H1 (cell line): ENCODE measurements around the gene COL4A1. TPM values are rescaled to one million over a fixed set of nuclear protein-coding genes. Genes with fewer than 3 reads are reported as not detected.

ENCODE experiments used
- CTCF ChIA-PET: fragments of 300-600 bp; sonication (Branson Sonifier 250); formaldehyde crosslinking; loops from one replicate; lab custom pipeline; 2021; ENCODE audit not compliant: partially characterized antibody; lab: Charles Lee
- POLR2A ChIA-PET: fragments of 300-600 bp; sonication (Branson Sonifier 250); formaldehyde crosslinking; loops from one replicate; lab custom pipeline; 2021; ENCODE audit warnings: inconsistent platforms; ENCODE audit not compliant: partially characterized antibody; lab: Charles Lee
- DNase-seq, 2 experiments: peaks; one replicate each; pipeline versions ENCODE4 v3.0.0 to v3.0.0-alpha.2; 2010 to 2022; ENCODE audit warnings: low spot score in 2 of 2, low read depth in 1 of 2, mixed read lengths in 1 of 2
- FAIRE-seq: peaks from 2 replicates; lab custom pipeline; 2011; peaks lifted over from hg19 to GRCh38; lab: Jason Lieb, UNC
- H2AFZ ChIP-seq: 2 replicates; pipeline ENCODE4 v1.8.1; 2012; ENCODE audit warnings: low read length, inconsistent platforms
- H2AK5ac ChIP-seq: 2 replicates; pipeline ENCODE4 v1.6.1; 2013; ENCODE audit warnings: low read depth, low read length
- H2BK120ac ChIP-seq: replicated peaks from 2 replicates; pipeline ENCODE3; 2013; ENCODE audit warnings: low read depth, low read length, inconsistent platforms
- H2BK12ac ChIP-seq: 2 replicates; pipeline ENCODE4 v1.6.1; 2013; ENCODE audit warnings: low read depth, low read length
- H2BK15ac ChIP-seq: 2 replicates; pipeline ENCODE4 v1.6.1; 2013; ENCODE audit warnings: low read length
- H2BK20ac ChIP-seq: 2 replicates; pipeline ENCODE4 v1.6.1; 2013; ENCODE audit warnings: low read length
- H2BK5ac ChIP-seq: 2 replicates; pipeline ENCODE4 v1.6.1; 2013; ENCODE audit warnings: low read depth, low read length
- H3K14ac ChIP-seq: 2 replicates; pipeline ENCODE4 v1.6.1; 2013; ENCODE audit warnings: inconsistent platforms; ENCODE audit not compliant: insufficient read length
- H3K18ac ChIP-seq: 2 replicates; pipeline ENCODE4 v1.6.1; 2013; ENCODE audit warnings: low read length; ENCODE audit errors: extremely low read depth
- H3K23ac ChIP-seq: 2 replicates; pipeline ENCODE4 v1.6.1; 2013; ENCODE audit warnings: inconsistent platforms; ENCODE audit not compliant: insufficient read length
- H3K23me2 ChIP-seq: 2 replicates; pipeline ENCODE4 v1.6.1; 2013; ENCODE audit warnings: low read depth, low read length
- H3K27ac ChIP-seq: 2 replicates; pipeline ENCODE4 v1.6.1; 2011; ENCODE audit warnings: low read depth, low read length, inconsistent platforms
- H3K27me3 ChIP-seq, 4 experiments: replicated peaks in 1 of 4; 1 replicate in 1 of 4; 2 replicates in 3 of 4; pipeline versions ENCODE4 v1.6.1 to v1.8.1; 2011 to 2013; ENCODE audit warnings: low read length in 3 of 4, mild to moderate bottlenecking in 3 of 4, inconsistent platforms in 2 of 4, mixed read lengths in 2 of 4, moderate library complexity in 1 of 4; ENCODE audit not compliant: control insufficient read depth in 3 of 4, insufficient read depth in 3 of 4; ENCODE audit errors: extremely low read depth in 1 of 4
- H3K36me3 ChIP-seq, 4 experiments: 2 replicates each; pipeline versions ENCODE4 v1.6.1 to v1.8.1; 2011 to 2013; ENCODE audit warnings: mild to moderate bottlenecking in 4 of 4, low read length in 3 of 4, moderate library complexity in 2 of 4, control low read depth in 1 of 4, inconsistent platforms in 1 of 4; ENCODE audit not compliant: insufficient read depth in 4 of 4, control insufficient read depth in 2 of 4
- H3K4ac ChIP-seq: replicated peaks from 2 replicates; pipeline ENCODE3; 2013; ENCODE audit warnings: low read length, low read depth, mixed read lengths, inconsistent platforms; ENCODE audit not compliant: insufficient read length
- H3K4me1 ChIP-seq, 4 experiments: replicated peaks in 1 of 4; 1 replicate in 1 of 4; 2 replicates in 3 of 4; pipeline versions ENCODE4 v1.6.1 to v1.8.1; 2011 to 2013; ENCODE audit warnings: low read length in 3 of 4, inconsistent platforms in 2 of 4, mixed read lengths in 1 of 4; ENCODE audit not compliant: insufficient read depth in 4 of 4, control insufficient read depth in 3 of 4
- H3K4me2 ChIP-seq, 2 experiments: 2 replicates each; pipeline versions ENCODE4 v1.6.1 to v1.8.1; 2011 to 2013; ENCODE audit warnings: low read depth in 2 of 2, low read length in 2 of 2, control low read depth in 1 of 2, inconsistent platforms in 1 of 2, mild to moderate bottlenecking in 1 of 2; ENCODE audit not compliant: insufficient read depth in 1 of 2
- H3K4me3 ChIP-seq, 4 experiments: fragments of 200-600, 300-600 bp in 1 of 4; sonication (generic), shearing (Covaris generic), sonication (Bioruptor Twin) in 1 of 4; 2 replicates each; pipeline versions ENCODE4 v1.5.1 to v1.8.1; 2011 to 2016; ENCODE audit warnings: low read length in 4 of 4, low read depth in 3 of 4, control low read depth in 2 of 4, inconsistent platforms in 2 of 4, mild to moderate bottlenecking in 2 of 4, mixed read lengths in 1 of 4, moderate library complexity in 1 of 4; ENCODE audit not compliant: insufficient read depth in 2 of 4; ENCODE audit errors: extremely low read depth in 1 of 4
- H3K56ac ChIP-seq: replicated peaks from 2 replicates; pipeline ENCODE3; 2013; ENCODE audit warnings: low read depth, mild to moderate bottlenecking, mixed read lengths, low read length, inconsistent platforms; ENCODE audit not compliant: insufficient read length
- H3K79me1 ChIP-seq: 2 replicates; pipeline ENCODE4 v1.6.1; 2013; ENCODE audit warnings: low read depth, low read length, control low read depth
- H3K79me2 ChIP-seq, 2 experiments: 2 replicates each; pipeline versions ENCODE4 v1.6.1 to v1.8.1; 2012 to 2013; ENCODE audit warnings: low read length in 2 of 2, mild to moderate bottlenecking in 2 of 2, inconsistent platforms in 1 of 2; ENCODE audit not compliant: insufficient read depth in 2 of 2, control insufficient read depth in 1 of 2
- H3K9ac ChIP-seq, 4 experiments: replicated peaks in 1 of 4; 1 replicate in 1 of 4; 2 replicates in 3 of 4; pipeline versions ENCODE4 v1.6.1 to v1.8.1; 2011 to 2013; ENCODE audit warnings: low read depth in 3 of 4, low read length in 3 of 4, control low read depth in 2 of 4, mild to moderate bottlenecking in 2 of 4, moderate library complexity in 2 of 4, inconsistent platforms in 1 of 4; ENCODE audit errors: extremely low read depth in 1 of 4
- H3K9me3 ChIP-seq, 2 experiments: 2 replicates each; pipeline versions ENCODE4 v1.6.1 to v1.8.1; 2012 to 2013; ENCODE audit warnings: mild to moderate bottlenecking in 2 of 2, moderate library complexity in 2 of 2, control low read depth in 1 of 2, inconsistent platforms in 1 of 2, low read depth in 1 of 2, low read length in 1 of 2, mixed read lengths in 1 of 2; ENCODE audit not compliant: insufficient read depth in 2 of 2
- H4K20me1 ChIP-seq, 2 experiments: replicated peaks in 1 of 2; 2 replicates each; pipeline versions ENCODE3 to v1.8.1; 2011 to 2013; ENCODE audit warnings: inconsistent platforms in 2 of 2, low read length in 2 of 2, mild to moderate bottlenecking in 1 of 2; ENCODE audit not compliant: insufficient read depth in 2 of 2, control insufficient read depth in 1 of 2
- H4K5ac ChIP-seq: 2 replicates; pipeline ENCODE4 v1.6.1; 2013; ENCODE audit warnings: low read length, low read depth, mixed read lengths, inconsistent platforms; ENCODE audit not compliant: insufficient read length
- H4K8ac ChIP-seq: 2 replicates; pipeline ENCODE4 v1.8.0; 2013; ENCODE audit warnings: mild to moderate bottlenecking, moderate library complexity, low read length, inconsistent platforms; ENCODE audit not compliant: insufficient read depth; ENCODE audit errors: extremely low read depth
- H4K91ac ChIP-seq: replicated peaks from 2 replicates; pipeline ENCODE3; 2013; ENCODE audit warnings: low read length, mixed read lengths, inconsistent platforms; ENCODE audit not compliant: insufficient read length
- BCL11A ChIP-seq, 2 experiments: IDR thresholded peaks; one replicate each; pipeline ENCODE4 v1.6.1; 2011; ENCODE audit warnings: low read depth in 2 of 2, low read length in 2 of 2, mild to moderate bottlenecking in 2 of 2
- HDAC2 ChIP-seq, 2 experiments: fragments of 300-600 bp in 1 of 2; sonication (generic) in 1 of 2; IDR thresholded peaks; 2 replicates each; pipeline ENCODE4 v1.6.1; 2011 to 2012; ENCODE audit warnings: low read depth in 2 of 2, low read length in 2 of 2, mild to moderate bottlenecking in 2 of 2, moderate library complexity in 2 of 2, borderline replicate concordance in 1 of 2, inconsistent platforms in 1 of 2
- TBP ChIP-seq: IDR thresholded peaks from 2 replicates; pipeline ENCODE4 v1.6.1; 2011; ENCODE audit warnings: low read depth, low read length, improper control_type of control experiment
- WGBS, 2 experiments: shearing (Covaris generic) in 1 of 2; methylation state at CpG; one replicate each; pipeline versions ENCODE4 v1.1.6 to v1.1.7; 2013 to 2015; ENCODE audit warnings: low lambda C conversion rate in 2 of 2, mixed read lengths in 2 of 2, inconsistent platforms in 1 of 2, low coverage in 1 of 2, missing lambda C conversion rate in 1 of 2; ENCODE audit not compliant: insufficient replicate concordance in 2 of 2, insufficient coverage in 1 of 2, insufficient read length in 1 of 2; ENCODE audit errors: extremely low coverage in 1 of 2, missing lambda C conversion rate in 1 of 2; 5-methylcytosine and 5-hydroxymethylcytosine counted together
- polyA plus RNA-seq, 7 experiments: library from polyadenylated mRNA; depleted of rRNA in 3 of 7; stranded (reverse) in 5 of 7; unstranded in 2 of 7; fragments of >200 nt in 5 of 7; fragments of 200-250 nt in 2 of 7; gene quantifications; 1 replicate in 5 of 7; 2 replicates in 1 of 7; 4 replicates in 1 of 7; pipeline versions ENCODE4 v1.2.1 to v1.2.3, GENCODE V29; 2011 to 2013; ENCODE audit warnings: missing spikeins in 2 of 7, mixed read lengths in 2 of 7
- total RNA-seq: library from RNA; stranded (reverse); fragmentation: NEBNext Ultra II Directional; extraction: Animal tissue kit (Norgen Biotek cat#: 25700); gene quantifications from 2 replicates; pipeline ENCODE4 v1.2.1, GENCODE V29; 2021

The COL4A1 gene
- total and polyA plus RNA-seq, 2 of the 8 experiments (the other 6 are each of a cell fraction or from before 2014, with no cell fraction given), result 30.7 to 82.0 TPM

GRCh38 chr13:110121422-110122083 lies 185.4 kb downstream of the COL4A1 start:
- H3K23ac ChIP-seq, result no peak overlapping the region
- no peak overlapping the region for H2BK120ac ChIP-seq
- no peak overlapping the region for H3K4me3 ChIP-seq
- H3K79me2 ChIP-seq, result no peaks in the 10 kb centered on the region
- H2BK5ac ChIP-seq, result no peak overlapping the region
- POLR2A ChIA-PET, result no interaction called here
- H3K27ac ChIP-seq, result no peak overlapping the region
- DNase-seq, result peak in 1 of 2 experiments; percentile 7
- peaks cover 0 to 4% (median 1%) of the 10 kb centered on the region in 4 experiments; a peak in 2 of 7 replicates for H3K27me3 ChIP-seq
- H4K8ac ChIP-seq, result no peak overlapping the region
- no peaks in the 10 kb centered on the region for H3K9me3 ChIP-seq
- H2BK12ac ChIP-seq, result no peak overlapping the region
- no peak overlapping the region for H2BK20ac ChIP-seq
- no peak overlapping the region for H3K4ac ChIP-seq
- no peaks in the 10 kb centered on the region for H4K20me1 ChIP-seq
- CTCF ChIA-PET, result no interaction called here
- 81% methylated on average over 6 of the region's 6 CpGs; no CpG with 5 or more reads in 1 of the 2 experiments for WGBS, 2 experiments
- no peak overlapping the region for H3K14ac ChIP-seq
- no peak for FAIRE-seq
- H3K23me2 ChIP-seq, result no peaks in the 10 kb centered on the region
- no peak overlapping the region for H3K56ac ChIP-seq
- H3K79me1 ChIP-seq, result no peaks in the 10 kb centered on the region
- H4K5ac ChIP-seq, result no peak overlapping the region
- H3K4me2 ChIP-seq, result no peak overlapping the region
- H2AK5ac ChIP-seq, result no peak overlapping the region
- H4K91ac ChIP-seq, result no peak overlapping the region
- TF ChIP-seq TBP (no peak), HDAC2 (IDR thresholded peaks at IDR 0.05; ENCODE audit: borderline replicate concordance in 1 of 2, low read depth in 2 of 2, low read length in 2 of 2) (no peak), BCL11A (IDR thresholded peaks at IDR 0.05; ENCODE audit: low read depth in 2 of 2, low read length in 2 of 2) (no peak)
- H3K9ac ChIP-seq, result no peak overlapping the region
- H3K4me1 ChIP-seq, result peaks cover 0 to 9% (median 6%) of the 10 kb centered on the region in 4 experiments; a peak in 4 of 7 replicates
- H3K36me3 ChIP-seq, result no peaks in the 10 kb centered on the region
- no peak overlapping the region for H3K18ac ChIP-seq
- H2AFZ ChIP-seq, result no peak overlapping the region
- no peak overlapping the region for H2BK15ac ChIP-seq
